Measurements from ENCODE around the gene MICAL2.

The MICAL2 gene

DNA sequence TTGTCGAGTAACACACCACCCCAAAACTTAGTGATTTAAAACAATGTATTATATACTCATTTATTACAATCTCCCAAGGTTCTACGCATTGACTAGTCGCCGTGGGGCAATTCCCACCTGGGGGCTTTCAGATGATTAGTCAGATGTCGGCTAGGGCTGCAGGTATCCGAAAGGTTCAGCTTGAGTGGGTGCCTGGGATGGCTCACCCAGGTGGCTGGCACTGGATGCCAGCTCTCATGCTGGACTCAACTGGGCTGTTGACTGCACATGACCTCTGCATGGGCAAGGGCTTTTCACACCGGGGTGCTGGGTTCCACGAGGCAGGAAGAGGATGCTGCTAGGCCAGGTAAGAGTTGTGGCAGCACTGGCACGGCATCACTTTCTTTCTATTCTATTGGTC lies 21.9 kb upstream of the MICAL2 start (continued):
- TF ChIP-seq, protein P1, sequence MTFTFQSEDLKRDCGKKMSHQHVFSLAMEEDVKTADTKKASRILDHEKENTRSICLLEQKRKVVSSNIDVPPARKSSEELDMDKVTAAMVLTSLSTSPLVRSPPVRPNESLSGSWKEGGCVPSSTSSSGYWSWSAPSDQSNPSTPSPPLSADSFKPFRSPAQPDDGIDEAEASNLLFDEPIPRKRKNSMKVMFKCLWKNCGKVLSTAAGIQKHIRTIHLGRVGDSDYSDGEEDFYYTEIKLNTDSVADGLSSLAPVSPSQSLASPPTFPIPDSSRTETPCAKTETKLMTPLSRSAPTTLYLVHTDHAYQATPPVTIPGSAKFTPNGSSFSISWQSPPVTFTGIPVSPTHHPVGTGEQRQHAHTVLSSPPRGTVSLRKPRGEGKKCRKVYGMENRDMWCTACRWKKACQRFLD (tag by site-specific recombination; IDR thresholded peaks at IDR 0.05), result no peak
- TF ChIP-seq, protein P2, sequence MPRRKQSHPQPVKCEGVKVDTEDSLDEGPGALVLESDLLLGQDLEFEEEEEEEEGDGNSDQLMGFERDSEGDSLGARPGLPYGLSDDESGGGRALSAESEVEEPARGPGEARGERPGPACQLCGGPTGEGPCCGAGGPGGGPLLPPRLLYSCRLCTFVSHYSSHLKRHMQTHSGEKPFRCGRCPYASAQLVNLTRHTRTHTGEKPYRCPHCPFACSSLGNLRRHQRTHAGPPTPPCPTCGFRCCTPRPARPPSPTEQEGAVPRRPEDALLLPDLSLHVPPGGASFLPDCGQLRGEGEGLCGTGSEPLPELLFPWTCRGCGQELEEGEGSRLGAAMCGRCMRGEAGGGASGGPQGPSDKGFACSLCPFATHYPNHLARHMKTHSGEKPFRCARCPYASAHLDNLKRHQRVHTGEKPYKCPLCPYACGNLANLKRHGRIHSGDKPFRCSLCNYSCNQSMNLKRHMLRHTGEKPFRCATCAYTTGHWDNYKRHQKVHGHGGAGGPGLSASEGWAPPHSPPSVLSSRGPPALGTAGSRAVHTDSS (tag by site-specific recombination; IDR thresholded peaks at IDR 0.05), result no peak
- TF ChIP-seq, protein P3, sequence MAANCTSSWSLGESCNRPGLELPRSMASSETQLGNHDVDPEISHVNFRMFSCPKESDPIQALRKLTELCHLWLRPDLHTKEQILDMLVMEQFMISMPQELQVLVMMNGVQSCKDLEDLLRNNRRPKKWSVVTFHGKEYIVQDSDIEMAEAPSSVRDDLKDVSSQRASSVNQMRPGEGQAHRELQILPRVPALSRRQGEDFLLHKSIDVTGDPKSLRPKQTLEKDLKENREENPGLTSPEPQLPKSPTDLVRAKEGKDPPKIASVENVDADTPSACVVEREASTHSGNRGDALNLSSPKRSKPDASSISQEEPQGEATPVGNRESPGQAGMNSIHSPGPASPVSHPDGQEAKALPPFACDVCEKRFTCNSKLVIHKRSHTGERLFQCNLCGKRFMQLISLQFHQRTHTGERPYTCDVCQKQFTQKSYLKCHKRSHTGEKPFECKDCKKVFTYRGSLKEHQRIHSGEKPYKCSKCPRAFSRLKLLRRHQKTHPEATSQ (tag by site-specific recombination; IDR thresholded peaks at IDR 0.05), result no peak
- TF ChIP-seq ZNF132 (tag by site-specific recombination; IDR thresholded peaks at IDR 0.05; ENCODE audit: borderline replicate concordance), result no peak

DNA sequence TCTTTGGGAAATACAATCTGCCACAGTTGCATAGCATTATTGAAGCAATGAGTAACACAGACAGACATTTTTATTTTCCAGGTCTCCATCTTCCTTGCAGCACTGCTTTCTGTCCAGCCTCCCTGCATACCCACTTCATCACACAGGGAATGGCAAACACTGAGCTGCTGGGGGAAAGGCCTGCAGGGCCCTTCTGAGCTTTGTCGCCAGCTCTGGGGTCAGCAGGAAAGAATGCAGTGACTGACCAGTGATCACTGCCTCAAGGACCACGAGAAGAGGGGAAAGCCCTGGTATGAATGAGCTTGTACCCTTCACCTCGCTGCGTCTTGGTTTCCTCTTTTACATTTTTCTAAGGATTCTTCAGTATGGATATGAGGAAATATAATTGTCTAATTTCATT lies 21.3 kb upstream of the MICAL2 start:
- H3K4me1 ChIP-seq (ENCODE audit: control insufficient read depth, insufficient read depth, low read length), result no peaks in the 10 kb centered on the region
- H3K36me3 ChIP-seq (ENCODE audit: control insufficient read depth in 2 of 2, insufficient read depth in 1 of 2, low read length in 2 of 2), result no peaks in the 10 kb centered on the region
- H3K4me3 ChIP-seq (ENCODE audit: low read depth, low read length), result no peak overlapping the region
- CTCF ChIA-PET, result interaction anchor here (0.9 to 3.8 kb wide), 4 partner anchors 10 to 192 kb away, joined by 3 to 16 read pairs (median 12); no protein-coding TSS in a partner anchor
- no peak overlapping the region for H3K27ac ChIP-seq (ENCODE audit: extremely low read depth, low read depth, low read length)
- POLR2A ChIA-PET, result interaction anchor here (0.9 to 1.4 kb wide), 2 partner anchors 14 to 22 kb away, joined by 3 read pairs; no protein-coding TSS in a partner anchor
- no peak for TF ChIP-seq ZNF701 (tag by site-specific recombination; IDR thresholded peaks at IDR 0.05)
- no peak for TF ChIP-seq ZBTB1 (tag by site-specific recombination; IDR thresholded peaks at IDR 0.05)
- TF ChIP-seq, protein P4, sequence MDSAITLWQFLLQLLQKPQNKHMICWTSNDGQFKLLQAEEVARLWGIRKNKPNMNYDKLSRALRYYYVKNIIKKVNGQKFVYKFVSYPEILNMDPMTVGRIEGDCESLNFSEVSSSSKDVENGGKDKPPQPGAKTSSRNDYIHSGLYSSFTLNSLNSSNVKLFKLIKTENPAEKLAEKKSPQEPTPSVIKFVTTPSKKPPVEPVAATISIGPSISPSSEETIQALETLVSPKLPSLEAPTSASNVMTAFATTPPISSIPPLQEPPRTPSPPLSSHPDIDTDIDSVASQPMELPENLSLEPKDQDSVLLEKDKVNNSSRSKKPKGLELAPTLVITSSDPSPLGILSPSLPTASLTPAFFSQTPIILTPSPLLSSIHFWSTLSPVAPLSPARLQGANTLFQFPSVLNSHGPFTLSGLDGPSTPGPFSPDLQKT (IDR thresholded peaks at IDR 0.05; ENCODE audit: borderline replicate concordance, low read depth, low read length), result no peak
- H3K9me3 ChIP-seq (ENCODE audit: control insufficient read depth, insufficient read depth, low read depth, low read length), result no peaks in the 10 kb centered on the region

DNA sequence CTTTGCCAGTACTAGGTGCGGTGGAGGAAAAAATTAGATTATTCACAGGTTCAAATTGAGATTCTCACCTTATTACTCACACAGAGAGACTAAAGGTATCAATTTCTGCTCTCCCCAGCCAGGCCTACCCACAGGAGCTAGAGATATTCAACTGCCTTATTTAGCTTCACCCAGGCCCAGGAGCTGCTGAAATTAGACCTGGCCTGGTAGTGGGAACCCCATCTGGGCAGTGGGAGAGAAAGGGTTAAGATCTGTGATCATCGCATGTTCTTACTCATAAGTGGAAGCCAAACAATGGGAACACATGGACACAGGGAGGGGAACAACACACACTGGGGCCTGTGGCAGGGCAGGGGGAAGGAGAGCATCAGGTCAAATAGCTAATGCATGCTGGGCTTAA lies 20.9 kb upstream of the MICAL2 start:
- H3K27ac ChIP-seq (ENCODE audit: extremely low read depth, low read depth, low read length), result no peak overlapping the region
- no peak overlapping the region for H3K4me3 ChIP-seq (ENCODE audit: low read depth, low read length)
- no peaks in the 10 kb centered on the region for H3K4me1 ChIP-seq (ENCODE audit: control insufficient read depth, insufficient read depth, low read length)
- no peaks in the 10 kb centered on the region for H3K9me3 ChIP-seq (ENCODE audit: control insufficient read depth, insufficient read depth, low read depth, low read length)
- ChIA-PET CTCF (interaction anchor here (0.7 to 3.6 kb wide), 4 partner anchors 31 to 192 kb away, joined by 3 to 16 read pairs (median 8); no protein-coding TSS in a partner anchor), POLR2A (interaction anchor here (0.9 to 1.4 kb wide), 2 partner anchors 13 to 22 kb away, joined by 3 read pairs; no protein-coding TSS in a partner anchor)
- no peaks in the 10 kb centered on the region for H3K36me3 ChIP-seq (ENCODE audit: control insufficient read depth in 2 of 2, insufficient read depth in 1 of 2, low read length in 2 of 2)
- TF ChIP-seq ZNF585B (tag by site-specific recombination; IDR thresholded peaks at IDR 0.05) (no peak), ZNF558 (tag by site-specific recombination; IDR thresholded peaks at IDR 0.05) (no peak), ZNF354C (tag by site-specific recombination; IDR thresholded peaks at IDR 0.05; ENCODE audit: borderline replicate concordance, low read depth) (no peak), ZNF394 (tag by site-specific recombination; IDR thresholded peaks at IDR 0.05; ENCODE audit: borderline replicate concordance) (no peak), ZNF624 (tag by site-specific recombination; IDR thresholded peaks at IDR 0.05) (no peak), PRDM1 (tag by site-specific recombination; IDR thresholded peaks at IDR 0.05) (no peak), ZNF426 (tag by site-specific recombination; IDR thresholded peaks at IDR 0.05) (no peak), ZNF701 (tag by site-specific recombination; IDR thresholded peaks at IDR 0.05) (no peak), SP7 (tag by site-specific recombination; IDR thresholded peaks at IDR 0.05) (no peak), ZNF121 (tag by site-specific recombination; IDR thresholded peaks at IDR 0.05) (no peak), SCRT2 (tag by site-specific recombination; IDR thresholded peaks at IDR 0.05) (no peak), ZBTB20 (tag by site-specific recombination; IDR thresholded peaks at IDR 0.05) (no peak), ZFP41 (tag by site-specific recombination; IDR thresholded peaks at IDR 0.05; ENCODE audit: borderline replicate concordance) (no peak)
- TF ChIP-seq, protein P5, sequence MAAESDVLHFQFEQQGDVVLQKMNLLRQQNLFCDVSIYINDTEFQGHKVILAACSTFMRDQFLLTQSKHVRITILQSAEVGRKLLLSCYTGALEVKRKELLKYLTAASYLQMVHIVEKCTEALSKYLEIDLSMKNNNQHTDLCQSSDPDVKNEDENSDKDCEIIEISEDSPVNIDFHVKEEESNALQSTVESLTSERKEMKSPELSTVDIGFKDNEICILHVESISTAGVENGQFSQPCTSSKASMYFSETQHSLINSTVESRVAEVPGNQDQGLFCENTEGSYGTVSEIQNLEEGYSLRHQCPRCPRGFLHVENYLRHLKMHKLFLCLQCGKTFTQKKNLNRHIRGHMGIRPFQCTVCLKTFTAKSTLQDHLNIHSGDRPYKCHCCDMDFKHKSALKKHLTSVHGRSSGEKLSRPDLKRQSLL (tag by site-specific recombination; IDR thresholded peaks at IDR 0.05), result no peak
- TF ChIP-seq, protein P1 (tag by site-specific recombination; IDR thresholded peaks at IDR 0.05), result no peak
- TF ChIP-seq, protein P6, sequence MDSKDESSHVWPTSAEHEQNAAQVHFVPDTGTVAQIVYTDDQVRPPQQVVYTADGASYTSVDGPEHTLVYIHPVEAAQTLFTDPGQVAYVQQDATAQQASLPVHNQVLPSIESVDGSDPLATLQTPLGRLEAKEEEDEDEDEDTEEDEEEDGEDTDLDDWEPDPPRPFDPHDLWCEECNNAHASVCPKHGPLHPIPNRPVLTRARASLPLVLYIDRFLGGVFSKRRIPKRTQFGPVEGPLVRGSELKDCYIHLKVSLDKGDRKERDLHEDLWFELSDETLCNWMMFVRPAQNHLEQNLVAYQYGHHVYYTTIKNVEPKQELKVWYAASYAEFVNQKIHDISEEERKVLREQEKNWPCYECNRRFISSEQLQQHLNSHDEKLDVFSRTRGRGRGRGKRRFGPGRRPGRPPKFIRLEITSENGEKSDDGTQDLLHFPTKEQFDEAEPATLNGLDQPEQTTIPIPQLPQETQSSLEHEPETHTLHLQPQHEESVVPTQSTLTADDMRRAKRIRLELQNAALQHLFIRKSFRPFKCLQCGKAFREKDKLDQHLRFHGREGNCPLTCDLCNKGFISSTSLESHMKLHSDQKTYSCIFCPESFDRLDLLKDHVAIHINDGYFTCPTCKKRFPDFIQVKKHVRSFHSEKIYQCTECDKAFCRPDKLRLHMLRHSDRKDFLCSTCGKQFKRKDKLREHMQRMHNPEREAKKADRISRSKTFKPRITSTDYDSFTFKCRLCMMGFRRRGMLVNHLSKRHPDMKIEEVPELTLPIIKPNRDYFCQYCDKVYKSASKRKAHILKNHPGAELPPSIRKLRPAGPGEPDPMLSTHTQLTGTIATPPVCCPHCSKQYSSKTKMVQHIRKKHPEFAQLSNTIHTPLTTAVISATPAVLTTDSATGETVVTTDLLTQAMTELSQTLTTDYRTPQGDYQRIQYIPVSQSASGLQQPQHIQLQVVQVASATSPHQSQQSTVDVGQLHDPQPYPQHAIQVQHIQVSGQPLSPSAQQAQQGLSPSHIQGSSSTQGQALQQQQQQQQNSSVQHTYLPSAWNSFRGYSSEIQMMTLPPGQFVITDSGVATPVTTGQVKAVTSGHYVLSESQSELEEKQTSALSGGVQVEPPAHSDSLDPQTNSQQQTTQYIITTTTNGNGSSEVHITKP (tag by site-specific recombination; IDR thresholded peaks at IDR 0.05), result no peak

All from HEK293 (cell line).